Uterus (tissue), 2 donors: ENCODE measurements around the gene RAB3C.

ENCODE experiments used
- CTCF ChIP-seq, 4 experiments: fragments of 200-600 bp in 2 of 4; fragments of 450-650 bp in 2 of 4; sonication (generic) in 2 of 4; IDR thresholded peaks; one replicate each; pipeline ENCODE4 v1.5.1; 2016 to 2019; ENCODE audit warnings: antibody characterized with exemption in 4 of 4, mild to moderate bottlenecking in 2 of 4, moderate library complexity in 1 of 4
- POLR2A ChIP-seq, 2 donors: fragments of 450-650 bp; IDR thresholded peaks; one replicate each; pipeline ENCODE4 v1.6.1; 2016; ENCODE audit warnings: antibody characterized with exemption in 2 of 2, mild to moderate bottlenecking in 1 of 2, moderate library complexity in 1 of 2

- TF ChIP-seq CTCF (IDR thresholded peaks at IDR 0.05), result no peak
- no peak for TF ChIP-seq POLR2A (IDR thresholded peaks at IDR 0.05)
Observed at GRCh38 chr5:58595952-58596351, 13.1 kb downstream of the RAB3C start.
